Measurements from ENCODE around the gene LRIG3.

- no peak for TF ChIP-seq RAD21 (IDR thresholded peaks at IDR 0.05; ENCODE audit: low read length)
- TF ChIP-seq RFX5 (IDR thresholded peaks at IDR 0.05; ENCODE audit: low read length) = no peak
- TF ChIP-seq SIN3A (IDR thresholded peaks at IDR 0.05; ENCODE audit: borderline replicate concordance, low read depth, low read length) = no peak
- no peak for TF ChIP-seq PBX3 (IDR thresholded peaks at IDR 0.05)
- no peak for TF ChIP-seq CTCF (IDR thresholded peaks at IDR 0.05)
- no peak for TF ChIP-seq GATA2 (CRISPR knock-in tag; IDR thresholded peaks at IDR 0.05)
- TF ChIP-seq POLR2AphosphoS5 (IDR thresholded peaks at IDR 0.05; ENCODE audit: low read depth, low read length) = no peak
- TF ChIP-seq SMC3 (IDR thresholded peaks at IDR 0.05; ENCODE audit: low read depth, low read length) = no peak
- no peak for TF ChIP-seq TAF1 (IDR thresholded peaks at IDR 0.05; ENCODE audit: borderline replicate concordance, low read depth, low read length)
- TF ChIP-seq NFIC (IDR thresholded peaks at IDR 0.05; ENCODE audit: borderline replicate concordance) = no peak
- no peak for TF ChIP-seq FOXM1 (IDR thresholded peaks at IDR 0.05; ENCODE audit: low read depth)
- no peak for TF ChIP-seq EP300 (IDR thresholded peaks at IDR 0.05; ENCODE audit: borderline replicate concordance in 1 of 2, low read depth in 1 of 2, low read length in 1 of 2)
Measured at GRCh38 chr12:58860056-58860787, 60.1 kb downstream of the LRIG3 start.

Data from SK-N-SH (cell line).